Neural progenitor cell (in vitro differentiated cells): Measurements from ENCODE around the gene CTIF. TPM values are rescaled to one million over a fixed set of nuclear protein-coding genes. Genes with fewer than 3 reads are reported as not detected.

Experiments used
- DNase-seq: peaks from one replicate; pipeline ENCODE4 v3.0.0-alpha.2; 2016; ENCODE audit warnings: low spot score
- H2AFZ ChIP-seq: fragments of 200-600 bp; sonication (generic); replicated peaks from 2 replicates; pipeline ENCODE4 v1.6.1; 2016; ENCODE audit warnings: antibody characterized with exemption
- H3F3A ChIP-seq: fragments of 200-600 bp; sonication (generic); 2 replicates; pipeline ENCODE4 v1.6.1; 2016; ENCODE audit warnings: antibody characterized with exemption, low read depth
- H3K27ac ChIP-seq: fragments of 200-600 bp; sonication (generic); 2 replicates; pipeline ENCODE4 v1.5.1; 2016; ENCODE audit warnings: mild to moderate bottlenecking
- H3K27me3 ChIP-seq: fragments of 200-600 bp; sonication (generic); 2 replicates; pipeline ENCODE4 v1.6.1; 2016; ENCODE audit warnings: mild to moderate bottlenecking, moderate library complexity
- H3K36me3 ChIP-seq: fragments of 200-600 bp; sonication (generic); 2 replicates; pipeline ENCODE4 v1.5.1; 2016
- H3K4me1 ChIP-seq: fragments of 200-600 bp; sonication (generic); 2 replicates; pipeline ENCODE4 v1.6.1; 2016; ENCODE audit warnings: mixed run types
- H3K4me2 ChIP-seq: fragments of 200-600 bp; sonication (generic); 2 replicates; pipeline ENCODE4 v1.6.1; 2016
- H3K4me3 ChIP-seq: fragments of 200-600 bp; sonication (generic); 2 replicates; pipeline ENCODE4 v1.5.1; 2016
- H3K79me2 ChIP-seq: fragments of 200-600 bp; sonication (generic); 2 replicates; pipeline ENCODE4 v1.6.1; 2016; ENCODE audit warnings: low read depth
- H3K9ac ChIP-seq: fragments of 200-600 bp; sonication (generic); 2 replicates; pipeline ENCODE4 v1.6.1; 2016
- H3K9me3 ChIP-seq: fragments of 200-600 bp; sonication (generic); 2 replicates; pipeline ENCODE4 v1.5.1; 2016; ENCODE audit warnings: low read depth
- H4K20me1 ChIP-seq: fragments of 200-600 bp; sonication (generic); 2 replicates; pipeline ENCODE4 v1.6.1; 2016; ENCODE audit warnings: low read depth
- H3K27ac Mint-ChIP-seq: 3 replicates; pipeline ENCODE4 v1.8.0; 2021; ENCODE audit warnings: mixed read lengths
- H3K27me3 Mint-ChIP-seq: 2 replicates; pipeline ENCODE4 v1.8.0; 2022; ENCODE audit warnings: low read depth, mild to moderate bottlenecking, inconsistent platforms, moderate library complexity, mixed read lengths; ENCODE audit not compliant: insufficient read depth
- H3K36me3 Mint-ChIP-seq: 3 replicates; pipeline ENCODE4 v1.8.0; 2021; ENCODE audit warnings: mixed read lengths
- H3K4me1 Mint-ChIP-seq: 3 replicates; pipeline ENCODE4 v1.8.0; 2021; ENCODE audit warnings: mixed read lengths
- H3K4me3 Mint-ChIP-seq: 3 replicates; pipeline ENCODE4 v1.8.0; 2021; ENCODE audit warnings: mild to moderate bottlenecking, moderate library complexity, mixed read lengths
- H3K9me3 Mint-ChIP-seq: 3 replicates; pipeline ENCODE4 v1.8.0; 2020; ENCODE audit warnings: mixed read lengths
- CTCF ChIP-seq: fragments of 200-600 bp; sonication (generic); IDR thresholded peaks from 2 replicates; pipeline ENCODE4 v1.5.1; 2017; ENCODE audit warnings: antibody characterized with exemption, mild to moderate bottlenecking
- EZH2 ChIP-seq: fragments of 200-600 bp; sonication (generic); IDR thresholded peaks from 2 replicates; pipeline ENCODE4 v1.6.1; 2017; ENCODE audit warnings: antibody characterized with exemption, mild to moderate bottlenecking, moderate library complexity
- EZH2phosphoT487 ChIP-seq: fragments of 200-600 bp; sonication (generic); IDR thresholded peaks from 2 replicates; pipeline ENCODE4 v1.6.1; 2017; ENCODE audit warnings: antibody characterized with exemption
- total RNA-seq: library from RNA; depleted of rRNA; stranded (reverse); fragments of >200 nt; gene quantifications from 2 replicates; pipeline ENCODE4 v1.2.3, GENCODE V29; 2015; ENCODE audit warnings: low replicate concordance

The CTIF gene
- total RNA-seq, 1 donor from 2014 or later: 17.6 TPM

- Histone ChIP-seq H3K4me3 (no peak overlapping the region), H3K9ac (no peak overlapping the region), H3K4me1 (no peaks in the 10 kb centered on the region), H3K79me2 (no peaks in the 10 kb centered on the region), H3K9me3 (no peaks in the 10 kb centered on the region), H3K27me3 (no peaks in the 10 kb centered on the region), H3K4me2 (no peak overlapping the region), H2AFZ (no peak overlapping the region), H3K27ac (no peak overlapping the region), H4K20me1 (no peaks in the 10 kb centered on the region), H3F3A (no peaks in the 10 kb centered on the region), H3K36me3 (no peaks in the 10 kb centered on the region)
- H3K27me3 Mint-ChIP-seq: peaks cover 7% of the 10 kb centered on the region
- TF ChIP-seq EZH2 (no peak), CTCF (no peak), EZH2phosphoT487 (no peak)
- no peak overlapping the region for H3K4me3 Mint-ChIP-seq
- H3K27ac Mint-ChIP-seq: peak overlapping the region; percentile 78
- no peaks in the 10 kb centered on the region for H3K36me3 Mint-ChIP-seq
- H3K4me1 Mint-ChIP-seq: peaks cover 7% of the 10 kb centered on the region
- H3K9me3 Mint-ChIP-seq: no peaks in the 10 kb centered on the region
- peak; percentile 13 for DNase-seq
These were observed 24.0 kb upstream of the CTIF start for GRCh38 chr18:48514786-48515185.

- H3K27ac Mint-ChIP-seq: no peak overlapping the region
- peaks cover 5% of the 10 kb centered on the region for H3K4me1 ChIP-seq
- H3K4me2 ChIP-seq: no peak overlapping the region
- no peak overlapping the region for H3K4me3 ChIP-seq
- H3K9me3 ChIP-seq: no peaks in the 10 kb centered on the region
- H3K4me3 Mint-ChIP-seq: no peak overlapping the region
- H3K36me3 Mint-ChIP-seq: no peaks in the 10 kb centered on the region
- H3K79me2 ChIP-seq: no peaks in the 10 kb centered on the region
- no peaks in the 10 kb centered on the region for H3F3A ChIP-seq
- no peak overlapping the region for H3K9ac ChIP-seq
- no peaks in the 10 kb centered on the region for H3K27me3 ChIP-seq
- H3K36me3 ChIP-seq: no peaks in the 10 kb centered on the region
- no peak overlapping the region for H2AFZ ChIP-seq
- no peaks in the 10 kb centered on the region for H4K20me1 ChIP-seq
- no peak overlapping the region for H3K27ac ChIP-seq
- no peak for DNase-seq
- TF ChIP-seq EZH2phosphoT487 (no peak), EZH2 (no peak), CTCF (no peak)
- H3K9me3 Mint-ChIP-seq: no peaks in the 10 kb centered on the region
- H3K27me3 Mint-ChIP-seq: peaks cover 7% of the 10 kb centered on the region
- H3K4me1 Mint-ChIP-seq: peaks cover 8% of the 10 kb centered on the region
These were observed 21.8 kb upstream of the CTIF start for GRCh38 chr18:48517048-48517447.

GRCh38 chr18:48519431-48520100, 19.3 kb upstream of the CTIF start:
- Mint-ChIP-seq H3K36me3 (no peaks in the 10 kb centered on the region), H3K4me3 (no peak overlapping the region), H3K27ac (no peak overlapping the region), H3K4me1 (peaks cover 11% of the 10 kb centered on the region), H3K9me3 (no peaks in the 10 kb centered on the region), H3K27me3 (peaks cover 9% of the 10 kb centered on the region)
- TF ChIP-seq CTCF (no peak), EZH2phosphoT487 (no peak), EZH2 (no peak)
- H3K9ac ChIP-seq: no peak overlapping the region
- no peaks in the 10 kb centered on the region for H4K20me1 ChIP-seq
- H3K36me3 ChIP-seq: no peaks in the 10 kb centered on the region
- no peaks in the 10 kb centered on the region for H3K27me3 ChIP-seq
- no peak for DNase-seq
- no peak overlapping the region for H2AFZ ChIP-seq
- no peaks in the 10 kb centered on the region for H3K79me2 ChIP-seq
- H3K4me2 ChIP-seq: no peak overlapping the region
- no peak overlapping the region for H3K4me3 ChIP-seq
- no peaks in the 10 kb centered on the region for H3F3A ChIP-seq
- no peaks in the 10 kb centered on the region for H3K9me3 ChIP-seq
- H3K27ac ChIP-seq: no peak overlapping the region
- H3K4me1 ChIP-seq: peaks cover 6% of the 10 kb centered on the region
